Endodermal cell (in vitro differentiated cells): ENCODE results near the gene CERS6. TPM values are rescaled to one million over a fixed set of nuclear protein-coding genes. Genes with fewer than 3 reads are reported as not detected.

Experiments used
- DNase-seq: peaks from one replicate; pipeline ENCODE4 v3.0.0-alpha.2; 2017
- H3K27ac ChIP-seq: 2 replicates; pipeline ENCODE4 v1.5.1; 2013; ENCODE audit warnings: mild to moderate bottlenecking, low read depth, low read length, moderate library complexity
- H3K27me3 ChIP-seq: 2 replicates; pipeline ENCODE4 v1.6.1; 2013; ENCODE audit warnings: mild to moderate bottlenecking, low read length, moderate library complexity; ENCODE audit not compliant: insufficient read depth, control insufficient read depth, poor library complexity, severe bottlenecking
- H3K36me3 ChIP-seq: 2 replicates; pipeline ENCODE4 v1.7.0; 2013; ENCODE audit warnings: mild to moderate bottlenecking, low read length, moderate library complexity; ENCODE audit not compliant: control insufficient read depth, insufficient read depth
- H3K4me1 ChIP-seq: one replicate; pipeline ENCODE4 v1.7.0; 2013; ENCODE audit warnings: low read length; ENCODE audit not compliant: control insufficient read depth, insufficient read depth
- H3K4me3 ChIP-seq: 2 replicates; pipeline ENCODE4 v1.5.1; 2013; ENCODE audit warnings: mild to moderate bottlenecking, low read length, moderate library complexity
- H3K9ac ChIP-seq: 2 replicates; pipeline ENCODE4 v1.6.1; 2013; ENCODE audit warnings: mild to moderate bottlenecking, low read length, moderate library complexity; ENCODE audit not compliant: poor library complexity, severe bottlenecking; ENCODE audit errors: extremely low read depth
- H3K9me3 ChIP-seq: 2 replicates; pipeline ENCODE4 v1.6.1; 2013; ENCODE audit warnings: mild to moderate bottlenecking, low read length, moderate library complexity; ENCODE audit not compliant: control insufficient read depth
- H3K27ac Mint-ChIP-seq: 2 replicates; pipeline ENCODE4 v1.8.0; 2020; ENCODE audit warnings: mixed read lengths
- H3K27me3 Mint-ChIP-seq: 2 replicates; pipeline ENCODE4 v1.8.0; 2021; ENCODE audit warnings: mild to moderate bottlenecking, mixed read lengths; ENCODE audit not compliant: insufficient read depth
- H3K36me3 Mint-ChIP-seq: 2 replicates; pipeline ENCODE4 v1.8.0; 2020; ENCODE audit warnings: low read depth, mixed read lengths
- H3K4me1 Mint-ChIP-seq: 2 replicates; pipeline ENCODE4 v1.8.0; 2020; ENCODE audit warnings: mixed read lengths
- H3K4me3 Mint-ChIP-seq: 2 replicates; pipeline ENCODE4 v1.8.0; 2020; ENCODE audit warnings: mild to moderate bottlenecking, moderate library complexity, mixed read lengths
- H3K9me3 Mint-ChIP-seq: 2 replicates; pipeline ENCODE4 v1.8.0; 2020; ENCODE audit warnings: mild to moderate bottlenecking, mixed read lengths
- CTCF ChIP-seq: fragments of 200-600 bp; sonication (generic); conservative IDR thresholded peaks from 2 replicates; pipeline ENCODE4 v1.5.0; 2021; ENCODE audit warnings: antibody characterized with exemption, mild to moderate bottlenecking
- WGBS, 2 experiments: methylation state at CpG; one replicate each; pipeline versions ENCODE4 v1.1.5 to v1.1.7; 2013; ENCODE audit warnings: missing lambda C conversion rate in 2 of 2, mixed read lengths in 1 of 2; ENCODE audit not compliant: insufficient coverage in 1 of 2, insufficient read length in 1 of 2; 5-methylcytosine and 5-hydroxymethylcytosine counted together
- total RNA-seq, 2 donors: library from RNA; stranded (reverse); fragmentation: NEBNext Ultra II Directional in 1 of 2; extraction: Animal tissue kit (Norgen Biotek cat#: 25700) in 1 of 2; gene quantifications; 2 replicates in 1 of 2; 3 replicates in 1 of 2; pipeline ENCODE4 v1.2.1, GENCODE V29; 2021

Gene CERS6
- total RNA-seq, 2 donors from 2014 or later = 41.3 to 52.0 TPM

DNA sequence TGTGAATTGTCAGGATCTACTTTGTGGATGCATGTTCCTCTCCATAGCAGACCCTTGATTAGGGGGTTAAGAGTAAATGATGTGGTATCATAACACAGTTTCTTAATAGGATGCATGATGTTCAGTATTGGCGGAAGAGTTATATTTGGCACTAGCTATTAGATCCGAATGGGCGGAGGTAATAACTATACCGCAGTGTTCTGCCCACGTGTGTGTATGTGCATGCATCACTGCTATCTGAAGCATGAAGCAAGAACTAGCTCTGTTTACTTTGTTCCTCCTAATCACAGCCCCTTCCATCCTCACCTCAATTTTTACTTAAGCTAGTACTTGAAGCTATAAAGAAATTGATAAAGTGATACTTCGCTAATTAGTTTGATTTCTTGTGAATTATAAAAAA, 186.8 kb downstream of the CERS6 start:
- Mint-ChIP-seq H3K27ac (no peak overlapping the region), H3K27me3 (no peaks in the 10 kb centered on the region), H3K4me3 (no peak overlapping the region), H3K4me1 (peaks cover 37% of the 10 kb centered on the region), H3K36me3 (no peaks in the 10 kb centered on the region), H3K9me3 (peaks cover 6% of the 10 kb centered on the region)
- H3K9ac ChIP-seq = no peak overlapping the region
- peaks cover 5% of the 10 kb centered on the region for H3K9me3 ChIP-seq
- H3K27ac ChIP-seq = no peak overlapping the region
- no peaks in the 10 kb centered on the region for H3K27me3 ChIP-seq
- peaks cover 11% of the 10 kb centered on the region for H3K4me1 ChIP-seq
- no peak for DNase-seq
- no peak overlapping the region for H3K4me3 ChIP-seq
- no peak for TF ChIP-seq CTCF
- H3K36me3 ChIP-seq = peaks cover 3% of the 10 kb centered on the region
- 94 to 95% methylated on average over 4 to 5 of the region's 6 CpGs for WGBS, 2 experiments

DNA sequence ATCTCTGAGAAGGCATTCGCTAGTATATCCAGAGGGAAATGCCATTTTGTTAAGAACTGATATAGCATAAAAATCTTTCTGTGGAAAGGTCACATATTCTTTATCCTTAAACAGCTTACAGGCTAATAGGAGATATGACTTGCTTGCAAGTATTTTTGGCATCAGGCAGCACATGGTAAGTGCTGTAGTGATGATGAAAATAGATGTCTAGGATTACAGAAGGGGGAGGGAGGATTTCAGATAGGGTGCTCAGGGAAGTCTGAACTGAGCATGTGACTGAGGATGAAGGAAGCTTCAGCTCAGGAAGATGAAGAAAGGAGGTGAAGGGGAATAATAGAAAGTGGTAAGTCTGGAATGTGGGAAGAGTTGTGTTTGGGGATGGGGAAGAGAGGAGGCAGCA, 187.9 kb downstream of the CERS6 start:
- Histone ChIP-seq H3K36me3 (peaks cover 3% of the 10 kb centered on the region), H3K27me3 (no peaks in the 10 kb centered on the region), H3K9me3 (peaks cover 5% of the 10 kb centered on the region), H3K4me3 (no peak overlapping the region), H3K27ac (no peak overlapping the region), H3K4me1 (peaks cover 7% of the 10 kb centered on the region), H3K9ac (no peak overlapping the region)
- peaks cover 6% of the 10 kb centered on the region for H3K9me3 Mint-ChIP-seq
- peaks cover 28% of the 10 kb centered on the region for H3K4me1 Mint-ChIP-seq
- no peak overlapping the region for H3K4me3 Mint-ChIP-seq
- TF ChIP-seq CTCF = no peak
- no peaks in the 10 kb centered on the region for H3K36me3 Mint-ChIP-seq
- WGBS, 2 experiments = 91% methylated on average over 1 of the region's 1 CpG; no CpG with 5 or more reads in 1 of the 2 experiments
- no peak for DNase-seq
- H3K27me3 Mint-ChIP-seq = no peaks in the 10 kb centered on the region
- H3K27ac Mint-ChIP-seq = no peak overlapping the region

GRCh38 chr2:168645696-168646338, 189.7 kb downstream of the CERS6 start:
- Mint-ChIP-seq H3K27ac (no peak overlapping the region), H3K36me3 (no peaks in the 10 kb centered on the region), H3K27me3 (no peaks in the 10 kb centered on the region), H3K4me3 (no peak overlapping the region), H3K9me3 (peaks cover 6% of the 10 kb centered on the region), H3K4me1 (peaks cover 15% of the 10 kb centered on the region)
- H3K9ac ChIP-seq = no peak overlapping the region
- no peak for DNase-seq
- no peak overlapping the region for H3K27ac ChIP-seq
- WGBS, 2 experiments = 94% methylated on average over 2 of the region's 2 CpGs; no CpG with 5 or more reads in 1 of the 2 experiments
- no peak overlapping the region for H3K4me3 ChIP-seq
- H3K36me3 ChIP-seq = peaks cover 3% of the 10 kb centered on the region
- no peaks in the 10 kb centered on the region for H3K27me3 ChIP-seq
- H3K4me1 ChIP-seq = peaks cover 10% of the 10 kb centered on the region
- H3K9me3 ChIP-seq = peaks cover 5% of the 10 kb centered on the region
- no peak for TF ChIP-seq CTCF
